CMK (cell line): ENCODE results near the gene ELN.

Experiments used
- DNase-seq: peaks from one replicate; pipeline ENCODE4 v3.0.0-alpha.2; 2010; ENCODE audit warnings: low read depth

ELN gene

DNA sequence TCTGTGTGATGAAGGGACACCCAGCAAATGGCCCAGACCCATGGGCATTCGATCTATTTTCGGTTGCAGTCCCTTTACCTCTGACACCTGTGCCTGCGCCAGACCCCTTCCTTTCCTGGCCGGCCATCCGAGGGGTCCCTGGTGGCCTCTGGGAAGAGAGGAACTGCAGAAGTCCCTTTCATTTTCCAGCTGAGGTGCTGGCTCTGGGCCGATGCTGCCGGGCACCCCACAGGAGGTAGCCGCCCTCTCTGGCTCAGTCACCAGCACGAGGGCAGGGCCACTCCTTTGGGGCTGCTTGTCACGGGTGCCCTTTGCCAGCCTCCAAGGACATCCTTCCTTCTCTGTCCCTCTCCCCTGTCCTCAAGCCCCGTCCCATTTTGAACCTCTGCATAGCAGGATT is 4.2 kb upstream of the ELN start:
- DNase-seq = no peak

DNA sequence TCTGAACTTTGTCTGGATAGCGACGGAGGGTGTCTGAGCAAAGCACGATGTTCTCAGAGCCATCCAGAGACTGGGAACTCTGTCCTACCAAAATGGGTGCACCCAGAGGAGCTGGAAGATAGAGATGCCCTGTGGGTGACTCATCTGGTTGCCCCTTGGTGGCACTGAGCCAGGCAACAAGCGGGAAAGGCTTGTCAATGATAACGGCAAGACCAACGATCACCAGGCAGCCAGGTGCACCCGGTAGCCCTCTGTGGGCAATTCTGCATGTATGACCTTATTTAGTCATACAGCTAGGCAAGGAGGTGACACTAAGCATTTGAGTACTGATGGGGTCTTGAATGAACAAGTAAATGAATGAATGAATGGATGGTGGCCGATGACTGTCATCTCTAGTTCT is 2.8 kb upstream of the ELN start:
- no peak for DNase-seq

DNA sequence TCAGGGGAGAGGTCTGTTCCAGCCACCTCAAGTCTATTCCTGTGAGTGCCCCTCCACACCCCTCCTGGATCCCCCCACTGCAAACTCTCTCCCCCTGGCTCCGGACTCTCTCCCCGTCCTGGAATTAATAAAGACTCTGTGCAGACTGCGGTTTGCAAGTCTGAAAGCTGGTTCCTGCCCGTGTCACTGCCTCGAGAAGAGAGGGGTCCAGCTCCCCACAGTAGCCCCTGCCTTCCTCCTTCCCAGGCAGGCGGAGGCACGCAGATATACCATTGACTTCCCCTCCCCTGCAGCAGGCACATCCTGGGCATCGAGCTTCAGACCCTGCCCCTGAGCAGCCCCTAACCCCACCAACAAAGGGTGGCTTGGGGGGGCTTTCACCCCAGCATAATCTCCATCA is 2.2 kb upstream of the ELN start:
- no peak for DNase-seq

DNA sequence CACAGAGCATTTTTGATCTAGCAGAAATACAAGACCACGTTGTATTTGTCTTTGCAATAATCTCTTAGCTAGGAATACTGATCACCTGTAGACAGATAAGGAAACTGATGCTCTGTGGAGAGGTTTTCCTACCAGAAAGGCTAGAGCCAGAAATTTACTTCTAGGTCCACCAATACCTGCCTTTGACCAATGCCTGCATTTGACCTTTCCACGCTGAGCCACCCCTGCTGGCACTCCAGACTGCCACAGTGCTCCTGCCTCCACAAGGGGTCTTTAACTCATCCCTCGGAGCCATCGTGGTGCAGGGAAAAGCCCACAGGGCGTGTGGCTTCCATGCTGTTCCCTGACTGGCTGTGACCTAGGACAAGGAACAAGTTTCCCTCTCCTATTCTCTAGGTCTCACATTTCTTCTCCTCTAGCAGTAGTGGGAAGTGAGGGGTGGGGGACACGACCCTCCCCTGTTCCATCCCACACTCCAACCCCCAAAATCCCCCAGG is 1.5 kb upstream of the ELN start:
- no peak for DNase-seq

DNA sequence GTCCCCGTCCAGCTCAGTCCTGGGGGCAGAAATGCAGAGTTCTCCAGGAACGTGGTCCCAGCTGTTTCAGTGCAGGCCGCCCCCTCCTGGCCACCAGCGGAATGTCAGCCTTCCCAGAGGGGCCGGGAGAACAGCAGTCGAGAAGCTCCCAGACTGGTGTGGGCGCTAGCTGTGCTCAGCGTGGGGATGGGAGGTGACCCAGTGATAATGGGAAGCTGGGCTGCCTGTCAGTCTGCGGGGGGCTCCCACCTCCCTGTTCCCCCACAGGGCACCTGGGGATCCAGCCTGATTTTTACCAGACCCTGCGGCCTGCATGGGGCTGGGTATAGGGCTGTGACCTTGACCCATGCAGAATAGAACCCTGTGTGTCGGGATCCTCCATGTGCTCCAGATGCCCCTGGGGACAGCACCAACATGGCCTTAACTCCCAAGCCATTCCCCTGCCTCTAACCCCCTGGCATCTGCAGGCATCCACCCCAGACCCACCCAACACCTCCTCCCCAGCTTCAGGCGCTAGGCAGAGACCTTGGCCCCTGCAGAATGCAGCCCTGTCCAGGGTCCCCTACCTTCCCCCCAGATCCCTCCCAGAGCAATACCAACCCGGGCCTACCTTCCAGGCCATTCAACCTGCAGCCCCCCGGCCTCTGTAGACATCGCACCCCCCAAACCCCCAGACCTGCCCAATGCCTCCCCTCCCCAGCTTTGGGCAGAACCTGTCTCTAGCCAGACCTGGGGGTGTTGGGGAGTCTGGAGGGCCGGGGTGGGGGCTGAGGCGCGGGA is 880 bp upstream of the ELN start:
- peak; percentile 30 for DNase-seq

DNA sequence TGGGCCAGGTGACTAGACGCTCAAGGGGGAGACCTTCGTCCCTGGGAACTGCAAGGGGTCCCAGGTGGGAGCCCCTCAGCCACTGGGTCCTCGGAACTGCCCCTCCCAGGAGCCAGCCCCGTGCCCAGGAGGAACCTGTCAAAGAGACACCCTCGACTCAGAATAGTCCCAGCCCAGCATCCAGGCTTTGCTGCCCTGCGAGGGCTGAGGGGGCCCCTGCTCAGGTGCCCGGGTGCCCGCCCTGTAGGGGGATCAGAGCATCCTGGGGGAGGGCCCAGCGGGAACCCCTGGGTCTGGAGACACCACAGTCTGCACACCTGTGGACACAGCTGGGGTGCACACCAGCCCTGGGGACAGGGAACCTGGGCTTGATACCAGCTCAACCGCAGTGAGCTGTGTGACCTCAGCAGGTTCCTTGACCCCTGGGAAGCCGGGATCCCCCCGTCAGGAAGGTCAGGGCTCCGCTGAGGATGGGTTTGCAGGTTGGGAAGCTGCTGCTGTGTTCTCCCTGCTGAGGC is 407 bp downstream of the ELN start:
- DNase-seq = no peak

DNA sequence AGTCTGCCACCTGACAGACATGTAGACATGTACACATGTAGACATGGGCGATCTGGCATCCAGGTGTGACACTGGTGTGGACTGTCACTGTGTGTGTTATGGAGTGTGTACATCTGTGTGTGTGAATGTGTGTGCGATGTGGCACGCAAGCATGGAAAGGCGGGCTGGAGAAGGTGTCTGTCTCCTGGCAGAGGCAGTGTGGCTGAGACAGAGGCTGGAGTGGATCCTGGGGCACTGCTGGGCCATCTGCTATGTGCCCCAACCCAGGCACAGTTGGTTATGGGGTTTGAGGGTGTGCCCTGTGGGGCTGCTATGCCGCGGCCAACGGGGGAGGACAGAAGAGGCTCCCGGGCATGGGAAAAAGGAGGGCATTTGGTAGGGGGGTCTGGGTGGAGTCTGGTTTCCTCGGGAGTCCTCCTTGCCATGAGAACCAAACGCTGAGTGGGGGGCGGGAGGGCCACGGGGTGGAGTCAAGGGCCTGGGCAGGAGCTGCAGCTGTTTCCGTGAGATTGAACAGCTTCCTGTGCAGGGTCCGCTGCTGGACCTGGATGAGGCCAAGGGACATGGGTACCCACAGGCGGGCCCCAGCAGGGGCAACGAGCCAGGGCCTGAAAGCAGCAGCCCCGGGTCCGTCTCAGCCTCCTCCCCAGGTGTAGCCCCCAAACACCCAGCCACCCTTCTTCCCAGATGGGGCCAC is 1.3 kb downstream of the ELN start:
- no peak for DNase-seq

DNA sequence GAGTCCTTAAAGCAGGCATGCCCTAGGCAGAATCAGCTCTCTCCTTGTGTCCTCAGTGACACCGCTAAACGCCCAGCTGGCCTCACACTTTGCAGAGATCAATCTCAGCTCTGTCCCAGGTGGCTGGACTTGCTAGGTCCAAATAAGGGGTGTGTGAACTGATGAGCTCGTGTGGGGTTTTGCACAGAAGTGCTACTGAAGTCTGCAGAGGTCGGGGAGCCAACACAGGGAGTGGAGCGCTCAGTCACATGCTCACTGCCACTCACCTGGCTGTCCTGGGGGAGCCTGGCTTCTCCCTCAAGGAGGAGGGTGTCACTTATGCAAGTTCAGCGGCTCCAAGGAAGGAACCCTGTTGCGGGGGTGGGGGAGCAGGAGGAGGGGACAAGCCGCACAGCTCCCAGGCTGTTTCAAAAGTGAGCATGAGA is 2.0 kb downstream of the ELN start:
- no peak for DNase-seq

DNA sequence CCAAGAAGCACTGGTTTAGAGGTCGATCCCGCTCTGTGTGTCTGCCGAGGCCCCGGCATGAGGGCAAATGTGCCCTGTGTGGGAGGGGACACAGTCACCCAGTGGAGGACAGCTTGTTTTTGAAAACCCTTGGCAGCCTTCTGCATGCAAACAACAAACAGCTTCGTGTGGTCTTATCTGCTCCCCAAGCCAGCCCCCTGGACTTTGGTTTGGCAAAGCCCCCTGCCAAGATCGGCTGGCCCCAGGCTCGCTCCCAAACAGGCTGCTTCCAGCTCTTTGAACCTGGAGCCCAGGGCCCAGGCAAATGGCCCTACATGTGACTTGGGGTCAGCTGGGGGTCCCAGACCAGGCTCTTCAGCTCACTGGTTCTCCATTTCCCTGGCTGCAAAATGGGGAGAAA is 2.9 kb downstream of the ELN start:
- DNase-seq = no peak

DNA sequence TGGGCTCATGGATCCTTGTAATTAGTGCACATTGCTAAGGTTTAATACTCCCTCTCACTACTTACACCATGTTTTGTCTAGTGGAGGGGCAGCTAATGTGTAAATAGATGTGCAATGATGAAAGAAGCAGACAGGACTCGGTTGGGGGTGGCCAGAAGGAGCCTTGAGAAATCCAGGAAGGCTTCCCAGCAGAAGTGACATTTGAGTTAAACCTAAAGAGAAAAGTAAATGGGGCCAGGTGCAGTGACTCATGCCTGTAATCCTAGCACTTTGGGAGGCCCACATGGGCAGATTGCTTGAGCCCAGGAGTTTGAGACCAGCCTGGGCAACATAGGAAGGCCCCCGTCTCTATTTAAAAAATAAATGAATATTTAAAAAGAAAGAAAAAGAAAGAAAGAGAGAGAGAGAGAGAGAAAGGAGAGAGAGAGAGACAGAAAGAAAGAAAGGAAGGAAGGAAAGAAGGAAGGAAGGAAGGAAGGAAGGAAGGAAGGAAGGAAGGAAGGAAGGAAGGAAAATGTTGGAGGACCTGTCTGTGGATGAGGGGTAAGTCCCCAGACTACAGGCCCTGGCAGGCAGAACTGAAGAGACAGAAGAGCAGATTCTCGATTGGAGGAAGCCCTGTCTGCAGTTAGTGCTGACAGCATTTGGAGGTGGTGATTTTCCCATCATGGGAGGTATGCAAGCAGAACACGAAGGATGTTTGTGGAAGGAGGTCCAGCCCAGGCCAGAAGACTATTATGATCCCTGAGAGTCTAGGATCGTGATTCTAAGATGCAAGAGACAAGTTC is 3.6 kb downstream of the ELN start:
- DNase-seq = no peak

DNA sequence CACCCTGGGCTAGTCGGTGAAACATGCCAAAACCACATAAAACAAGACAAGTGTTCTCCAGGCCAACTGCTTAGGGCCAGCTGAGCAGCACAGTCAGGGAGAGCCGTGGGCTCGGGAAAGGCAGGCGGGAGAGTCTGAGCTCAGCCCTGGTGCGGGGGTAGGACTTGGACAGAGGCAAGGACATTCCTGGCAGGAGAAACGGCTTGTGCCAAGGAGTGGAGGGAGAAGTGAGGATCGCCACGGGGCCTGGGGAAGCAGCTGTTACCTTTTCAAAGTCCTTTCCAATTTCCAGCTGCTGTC is 4.2 kb downstream of the ELN start:
- no peak for DNase-seq

DNA sequence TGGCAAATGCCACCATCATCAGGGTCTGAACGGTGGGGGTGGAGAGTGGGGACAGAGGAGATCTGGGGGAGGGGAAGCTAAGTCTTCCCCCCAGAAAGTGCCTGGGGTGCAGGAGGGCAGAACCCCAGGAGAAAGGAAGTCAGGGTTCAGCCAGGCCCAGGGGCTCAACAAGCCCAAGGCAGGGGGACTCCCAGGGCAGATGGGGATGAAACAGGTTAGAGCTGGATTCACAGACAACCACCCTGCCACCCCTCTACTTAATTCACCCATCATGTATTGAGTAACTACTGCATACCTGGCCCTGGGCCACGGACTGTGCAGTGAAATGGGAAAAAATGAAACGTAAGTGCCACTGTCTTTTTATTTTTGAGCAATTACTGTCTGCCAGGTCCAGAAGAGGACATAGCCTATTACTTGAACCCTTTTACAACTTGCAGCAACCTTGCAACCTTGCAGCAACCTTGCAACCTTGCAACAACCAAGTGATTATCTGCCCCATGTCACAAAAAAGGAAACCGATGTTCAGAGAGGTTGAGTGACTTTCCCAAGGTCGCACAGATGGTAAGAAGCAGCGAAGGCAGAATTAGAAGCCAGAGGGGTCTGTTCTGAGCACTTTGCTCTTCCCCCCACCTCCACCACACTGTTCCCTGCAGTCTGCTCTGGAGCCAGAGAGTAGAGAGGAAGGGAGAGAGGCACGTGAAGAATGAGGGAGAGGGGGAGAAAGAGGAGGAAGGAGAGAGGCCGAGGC is 4.8 kb downstream of the ELN start:
- no peak for DNase-seq

DNA sequence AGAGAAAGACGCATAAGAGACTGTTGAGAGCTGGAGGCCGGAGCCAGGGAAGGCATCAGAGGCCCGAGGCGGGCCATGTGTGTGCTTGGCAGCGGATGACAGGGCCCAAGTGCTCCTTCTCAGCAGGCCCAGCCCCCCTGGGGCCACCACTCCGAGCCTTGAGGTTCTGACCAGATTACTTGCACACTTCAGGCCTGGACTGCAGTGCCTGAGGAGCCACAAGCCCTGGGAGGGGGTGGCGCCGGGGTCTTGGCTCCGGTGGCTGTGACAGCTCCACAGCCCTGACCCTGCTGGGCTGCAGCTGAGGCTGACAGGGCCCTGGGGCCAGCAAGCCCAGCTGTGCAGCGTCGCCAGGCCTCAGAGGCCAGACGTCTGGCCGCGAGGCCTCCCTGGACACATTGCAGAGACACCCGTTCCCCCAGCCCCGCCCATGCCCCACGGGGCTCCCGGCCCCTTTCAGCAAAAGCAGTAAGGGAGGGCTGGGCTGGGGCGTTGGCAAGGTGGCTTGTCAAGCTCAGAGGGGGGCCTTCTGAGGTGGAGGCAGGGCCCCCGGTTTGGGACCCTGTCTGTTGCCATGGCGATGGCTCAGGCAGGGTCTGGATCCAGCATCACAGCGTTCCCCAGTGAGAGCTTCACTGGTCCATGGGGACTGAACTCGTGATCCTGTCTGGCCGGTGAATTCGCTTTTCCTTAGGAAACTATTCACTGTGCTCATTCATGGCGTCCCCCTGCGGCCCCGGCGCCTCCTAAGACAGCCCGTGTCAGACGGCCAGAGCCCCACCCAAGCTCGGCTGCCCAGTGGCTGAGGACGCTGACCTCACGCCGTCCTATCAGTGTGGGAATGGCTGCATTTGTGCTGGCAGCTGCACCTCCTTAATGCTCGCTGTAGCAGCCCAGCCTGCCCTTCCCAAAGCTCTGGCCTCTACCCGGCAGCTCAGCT is 5.7 kb downstream of the ELN start:
- DNase-seq = no peak

DNA sequence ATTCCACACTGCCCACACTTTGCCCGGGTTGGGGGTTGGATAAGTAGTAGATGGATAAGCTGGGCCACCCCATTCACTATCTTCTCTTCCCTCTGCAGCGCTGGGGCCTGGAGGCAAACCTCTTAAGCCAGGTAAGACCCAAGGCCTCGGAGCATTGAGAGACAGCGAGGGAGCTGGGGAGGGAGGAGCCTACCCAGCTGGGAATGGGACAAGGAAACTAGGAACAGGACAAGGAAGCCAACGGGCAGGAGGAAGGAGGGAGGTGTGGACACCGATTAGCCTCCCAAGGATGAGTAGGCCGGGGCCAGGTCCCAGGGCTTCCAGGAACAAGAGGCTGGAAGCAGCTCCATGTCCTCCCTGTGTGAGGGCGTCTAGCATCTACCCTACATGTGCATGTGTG is 9.6 kb downstream of the ELN start:
- no peak for DNase-seq

DNA sequence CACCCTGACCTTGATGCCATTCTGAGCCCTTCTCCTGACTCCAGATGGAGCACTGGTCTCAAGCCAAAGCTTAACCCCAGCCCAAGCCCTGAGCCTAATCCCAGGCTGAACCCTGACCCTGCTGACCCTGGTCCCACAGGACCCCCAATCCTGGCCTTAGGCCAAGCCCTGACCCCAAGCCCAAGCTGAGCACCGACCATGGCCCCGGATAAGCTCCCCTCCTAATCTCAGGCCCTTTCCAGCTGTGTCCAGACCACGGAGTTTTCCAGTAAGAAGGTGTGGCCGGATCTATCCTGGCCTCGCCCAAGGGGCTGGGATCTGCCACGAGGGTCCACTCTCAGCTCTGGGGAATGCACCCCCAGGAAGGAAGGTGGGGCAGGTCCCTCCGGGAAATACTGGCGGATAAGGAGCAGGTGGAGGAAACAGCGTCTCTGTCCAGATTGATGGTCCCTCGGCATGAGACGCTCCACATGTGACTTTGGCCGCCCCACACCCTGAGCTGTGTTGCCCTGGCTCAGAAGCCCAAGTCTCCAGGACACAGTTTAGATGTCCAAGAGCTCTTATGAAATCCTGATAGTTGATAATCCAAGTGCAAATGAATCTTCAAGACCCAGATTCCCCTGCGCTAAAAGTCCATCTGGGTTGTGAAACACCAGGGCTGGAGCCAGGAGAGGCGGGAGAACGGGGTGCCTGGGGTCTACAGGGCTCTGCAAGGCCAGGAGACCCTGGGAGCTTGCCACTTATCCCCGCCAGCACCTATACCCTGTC is 10.4 kb downstream of the ELN start:
- no peak for DNase-seq

DNA sequence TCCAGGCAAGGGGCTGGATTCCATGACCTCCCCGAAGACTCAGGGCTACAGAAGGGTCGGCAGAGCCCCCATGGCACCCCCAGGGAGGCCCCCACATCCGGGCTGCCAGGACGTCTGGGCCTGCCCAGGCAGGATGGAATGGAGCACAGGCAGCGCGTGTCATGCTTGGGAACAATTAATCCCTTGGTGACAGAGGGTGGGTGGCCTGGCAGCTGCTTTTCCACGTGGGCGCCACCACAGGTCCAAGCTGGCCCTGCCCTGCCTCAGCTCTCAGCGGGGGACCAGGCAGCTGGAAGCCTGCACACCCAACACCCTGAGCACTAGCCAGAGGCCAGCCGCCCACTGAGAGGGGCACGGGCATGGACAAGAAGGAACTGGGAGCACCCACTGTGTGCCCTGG is 11.4 kb downstream of the ELN start:
- no peak for DNase-seq

DNA sequence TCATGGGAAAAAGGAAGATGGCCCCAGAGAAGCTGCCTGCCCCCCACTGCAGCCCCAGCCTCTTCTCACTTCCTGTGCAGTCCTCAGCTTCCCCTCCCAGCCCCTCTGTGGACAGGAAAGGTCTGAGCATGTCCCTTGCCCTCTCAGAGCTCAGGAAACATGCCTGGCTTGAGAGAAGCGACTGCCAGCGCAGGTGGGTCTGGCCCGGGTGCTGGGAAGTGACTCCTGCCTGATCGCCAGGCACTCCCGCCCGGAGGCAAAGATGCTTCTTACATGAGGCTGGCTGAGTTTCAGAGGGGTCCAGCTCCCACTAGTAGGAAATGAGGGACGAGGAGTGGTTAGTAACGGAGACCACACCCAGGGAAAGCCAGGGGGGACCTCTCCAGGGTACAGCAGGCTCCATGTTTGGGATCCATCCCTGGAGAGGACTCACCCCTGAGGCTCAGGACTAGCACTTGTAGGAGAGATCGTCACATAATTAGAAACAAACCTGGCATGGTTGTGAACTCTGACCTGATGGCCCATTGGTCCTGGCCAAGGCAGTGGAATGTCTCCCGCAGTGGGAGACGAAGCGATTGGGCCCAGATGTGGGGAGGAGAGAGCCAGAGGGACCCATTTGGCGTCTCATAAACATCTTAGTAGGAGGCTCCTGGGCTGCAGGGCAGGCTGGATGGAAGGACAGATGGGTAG is 12.3 kb downstream of the ELN start:
- no peak for DNase-seq

DNA sequence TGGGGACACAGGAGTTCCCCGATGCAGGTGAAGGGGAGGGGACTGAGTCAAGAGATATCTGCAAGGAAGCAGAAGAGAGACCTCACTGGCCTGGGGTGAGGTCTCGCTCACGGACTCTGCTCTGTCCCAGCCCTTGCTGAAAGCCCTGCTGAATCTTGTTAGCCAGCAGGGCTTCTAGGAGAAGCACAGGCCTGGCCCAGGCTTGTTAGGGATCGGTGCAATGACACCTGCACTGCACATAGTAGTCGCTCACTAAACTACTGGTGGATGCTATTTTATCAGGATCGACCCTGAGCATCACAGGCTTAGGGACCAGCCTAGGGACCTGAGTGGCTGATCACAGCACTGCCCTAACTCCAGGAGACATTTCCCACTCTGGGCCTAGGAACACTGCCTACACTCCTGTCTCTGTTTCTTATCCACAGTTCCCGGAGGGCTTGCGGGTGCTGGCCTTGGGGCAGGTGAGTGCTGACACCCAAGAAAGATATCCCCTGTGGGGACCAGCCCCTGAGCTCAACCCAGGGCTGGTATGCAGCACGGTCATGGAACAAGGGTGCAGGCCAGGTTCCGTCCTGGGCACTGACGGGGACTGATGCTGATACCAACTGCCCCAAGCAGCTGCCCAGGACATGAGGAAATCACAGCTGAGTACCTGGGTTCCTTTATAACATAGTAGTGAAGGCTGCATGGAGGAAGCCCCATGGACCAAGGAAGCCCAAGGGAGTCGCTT is 13.0 kb downstream of the ELN start:
- DNase-seq = no peak
